COR-L47 (cell line): ENCODE data around the gene LDHAL6B.

ENCODE experiments used
- DNase-seq: peaks from one replicate; lab custom pipeline; 2025; lab: John Stamatoyannopoulos, UW

LDHAL6B gene

GRCh38 chr15:59251001-59251845, 44.6 kb downstream of the LDHAL6B start:
- no peak for DNase-seq

GRCh38 chr15:59252137-59252536, 45.5 kb downstream of the LDHAL6B start:
- no peak for DNase-seq

- DNase-seq: no peak
Measured at GRCh38 chr15:59255680-59256336, 49.2 kb downstream of the LDHAL6B start.

GRCh38 chr15:59256482-59256881, 49.8 kb downstream of the LDHAL6B start:
- DNase-seq: no peak

GRCh38 chr15:59257140-59257539, 50.5 kb downstream of the LDHAL6B start:
- no peak for DNase-seq
